NCI-H1105 (cell line): ENCODE measurements around the gene MTARC2.

Source experiments
- DNase-seq: peaks from one replicate; lab custom pipeline; 2025; lab: John Stamatoyannopoulos, UW

The MTARC2 gene

DNA sequence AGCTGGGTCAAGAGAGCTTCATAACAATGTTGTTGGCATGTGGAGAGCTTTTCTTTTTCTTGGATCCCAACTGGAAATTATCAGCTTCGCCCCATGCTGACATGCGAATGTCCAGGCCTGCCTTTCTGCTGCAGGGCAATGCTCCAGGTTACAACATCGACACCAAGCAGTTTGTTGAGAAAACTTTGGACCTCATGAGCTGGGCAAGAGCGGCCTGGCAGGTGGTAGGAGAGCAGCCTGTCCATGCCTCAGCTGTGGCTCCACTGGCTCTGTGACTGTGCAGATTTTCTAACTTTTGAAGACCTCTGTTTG is 80.0 kb downstream of the MTARC2 start:
- no peak for DNase-seq

DNA sequence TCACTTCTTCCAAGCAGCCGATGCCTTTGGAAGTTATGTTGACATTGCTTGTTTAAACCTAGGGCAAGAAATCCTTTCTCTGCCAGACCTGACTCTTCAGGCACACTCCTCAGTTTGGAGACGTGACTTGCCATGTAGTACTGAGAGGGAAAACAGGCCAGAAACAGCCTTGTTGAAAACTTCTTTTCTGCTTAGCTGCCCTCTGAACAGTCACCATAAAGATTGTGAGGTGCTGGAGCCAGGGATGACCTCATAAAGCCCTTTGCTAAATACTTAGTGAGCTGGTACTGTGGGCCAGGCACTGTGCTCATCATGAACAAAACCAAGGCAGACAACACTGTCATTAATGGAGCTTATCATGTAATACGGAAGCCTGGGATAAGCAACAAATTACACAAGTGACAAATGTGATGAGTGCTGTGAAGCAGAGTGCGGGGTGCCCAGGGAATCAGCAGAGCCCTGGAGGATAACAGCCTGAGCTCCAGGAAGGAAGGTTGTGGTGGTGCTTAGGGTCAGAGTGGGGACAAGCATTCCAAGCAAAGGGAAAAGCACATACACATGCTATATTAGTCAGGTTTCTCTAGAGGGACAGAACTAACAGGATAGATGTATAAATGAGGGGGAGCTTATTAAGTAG is 80.9 kb downstream of the MTARC2 start:
- DNase-seq: no peak

DNA sequence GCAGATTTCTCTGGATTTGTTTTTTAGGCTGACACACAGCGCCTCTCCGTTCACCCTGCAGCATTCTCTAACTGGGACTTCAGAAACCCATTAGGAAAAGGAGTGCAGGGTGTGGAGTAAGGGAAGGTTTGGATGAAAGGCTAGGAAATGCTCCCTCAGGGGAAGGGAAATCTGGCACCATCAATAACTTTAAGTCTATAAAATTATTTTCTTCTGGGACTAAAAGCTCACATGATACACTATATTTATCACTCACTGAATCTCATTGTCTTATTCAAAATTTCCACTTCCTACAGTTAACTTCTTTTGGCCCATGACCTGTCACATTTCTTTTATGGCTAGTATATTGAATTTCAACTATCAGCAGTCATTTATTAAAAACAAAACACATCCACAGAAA is 85.3 kb downstream of the MTARC2 start:
- DNase-seq: no peak
